UCSD-AML1 (cell line): ENCODE results near the gene SCRT2.

Experiments
- DNase-seq: peaks from one replicate; lab custom pipeline; 2025; ENCODE audit not compliant: unreplicated experiment; lab: John Stamatoyannopoulos, UW

The SCRT2 gene

GRCh38 chr20:672963-673602 is 2.5 kb downstream of the SCRT2 start:
- DNase-seq: no peak

DNA sequence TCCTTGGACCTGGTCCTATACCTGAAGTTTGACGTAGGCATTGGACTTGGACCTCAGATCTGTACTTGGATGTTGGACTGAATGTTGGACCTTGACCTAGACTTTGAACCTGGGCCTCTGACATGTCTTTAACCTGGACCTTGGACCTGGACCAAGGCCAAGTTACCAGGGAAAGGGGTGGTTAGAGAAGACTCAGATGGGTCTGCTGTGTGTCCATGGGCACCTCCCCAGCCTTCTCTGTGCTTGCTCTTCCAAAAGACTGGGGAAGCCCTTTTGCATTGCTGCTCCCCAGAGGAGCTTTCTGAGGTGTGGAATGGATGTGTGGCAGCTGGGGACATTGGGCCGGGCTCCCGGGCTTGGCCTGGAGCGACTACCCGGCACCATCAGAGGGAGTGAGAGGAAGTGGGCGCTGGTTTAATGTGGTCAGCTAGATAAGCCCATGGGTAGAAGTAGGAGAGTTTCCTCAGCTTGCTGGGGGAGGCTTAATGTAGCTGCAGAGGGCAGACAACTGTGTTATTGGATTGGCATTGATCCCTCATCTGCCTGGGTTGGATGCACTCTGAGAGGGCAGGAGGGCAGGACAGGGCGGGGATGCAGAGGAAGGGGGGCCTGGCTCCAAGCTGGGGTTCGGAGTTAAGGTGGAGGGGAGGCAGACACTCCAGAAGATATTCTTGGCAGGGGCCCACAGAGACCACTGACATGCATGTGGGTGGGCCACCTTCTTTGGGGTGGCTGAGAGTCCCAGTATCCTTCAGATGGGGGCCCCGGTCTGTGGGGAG is 4.2 kb downstream of the SCRT2 start:
- peak; percentile 78 for DNase-seq

DNA sequence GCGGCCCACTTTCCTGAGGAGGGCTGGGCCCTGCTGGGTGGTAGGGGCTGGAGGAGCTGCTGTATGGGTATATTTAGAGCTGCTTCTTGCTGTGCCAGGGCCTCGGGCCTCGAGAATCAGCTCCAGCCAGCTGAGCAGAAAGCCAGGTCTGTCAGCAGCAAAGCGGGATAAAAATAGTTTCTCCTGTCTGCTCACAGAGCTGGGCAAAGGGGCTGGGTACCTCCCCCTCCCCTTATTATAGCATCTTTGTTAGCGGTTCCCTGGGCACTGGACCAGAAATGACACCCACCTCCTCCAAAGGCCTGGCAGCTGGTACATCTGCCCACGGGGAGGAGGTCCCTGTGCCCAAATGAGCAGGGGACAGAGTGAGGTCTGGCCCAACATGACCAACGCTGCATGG is 6.0 kb downstream of the SCRT2 start:
- DNase-seq: no peak

DNA sequence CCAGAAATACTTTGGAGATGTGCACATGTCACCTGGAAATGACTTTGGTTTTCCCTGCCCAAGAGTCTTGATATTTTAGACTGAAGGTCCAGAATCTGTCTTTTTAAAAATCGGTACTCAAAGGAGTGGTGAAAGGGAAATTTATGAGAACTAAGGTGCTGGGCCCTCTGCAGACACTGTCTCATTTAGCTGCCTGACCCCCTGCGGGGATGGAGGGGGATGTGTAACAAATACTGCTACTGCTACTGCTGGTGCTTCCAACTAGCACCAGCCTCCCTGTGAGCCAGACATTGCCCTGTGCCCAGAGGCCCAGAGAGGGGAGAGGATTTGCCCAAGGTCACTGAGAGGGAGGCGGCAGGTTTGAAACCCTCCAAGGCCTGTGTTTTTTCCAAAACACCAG is 7.0 kb downstream of the SCRT2 start:
- DNase-seq: no peak

DNA sequence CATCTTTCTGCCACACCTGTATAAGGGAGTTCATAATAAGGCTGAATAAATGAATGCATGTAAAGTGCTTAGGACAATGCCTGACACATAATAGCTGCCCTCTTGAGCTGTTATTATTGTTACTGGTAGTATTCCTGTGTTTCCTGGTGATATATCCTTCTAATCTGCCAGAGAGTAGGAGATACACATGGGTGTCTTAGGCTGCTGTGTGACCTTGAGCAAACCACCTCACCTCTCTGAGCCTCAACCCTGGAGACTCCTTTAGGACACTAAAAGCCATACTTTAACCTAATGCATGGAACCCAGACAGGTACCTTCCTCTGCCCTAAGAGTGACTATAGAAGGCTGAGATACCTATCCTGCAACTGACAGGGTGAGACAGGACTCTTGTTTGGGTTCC is 7.6 kb downstream of the SCRT2 start:
- no peak for DNase-seq

GRCh38 chr20:667351-668034 is 8.1 kb downstream of the SCRT2 start:
- peak; percentile 66 for DNase-seq

DNA sequence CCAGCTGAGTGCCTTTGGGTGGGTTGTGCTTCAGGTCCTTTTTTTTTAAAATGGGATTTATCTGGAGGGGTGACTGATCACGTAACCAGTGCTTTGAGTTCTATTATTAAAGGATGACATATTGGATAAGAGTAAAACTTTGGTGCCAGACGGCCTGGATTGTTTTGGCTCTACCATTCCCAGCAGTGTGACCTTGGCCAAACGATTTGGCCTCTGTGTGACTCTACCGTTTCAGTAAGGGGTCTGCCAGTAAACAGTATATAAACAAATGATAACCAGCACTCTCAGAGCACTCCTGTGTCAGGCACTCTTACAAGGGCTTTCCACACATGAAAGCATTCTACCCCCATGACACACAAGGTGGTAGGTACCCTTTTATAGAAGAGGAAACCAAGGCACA is 8.7 kb downstream of the SCRT2 start:
- DNase-seq: no peak

- DNase-seq: no peak
These were observed 10.3 kb downstream of the SCRT2 start for GRCh38 chr20:665276-665675.

DNA sequence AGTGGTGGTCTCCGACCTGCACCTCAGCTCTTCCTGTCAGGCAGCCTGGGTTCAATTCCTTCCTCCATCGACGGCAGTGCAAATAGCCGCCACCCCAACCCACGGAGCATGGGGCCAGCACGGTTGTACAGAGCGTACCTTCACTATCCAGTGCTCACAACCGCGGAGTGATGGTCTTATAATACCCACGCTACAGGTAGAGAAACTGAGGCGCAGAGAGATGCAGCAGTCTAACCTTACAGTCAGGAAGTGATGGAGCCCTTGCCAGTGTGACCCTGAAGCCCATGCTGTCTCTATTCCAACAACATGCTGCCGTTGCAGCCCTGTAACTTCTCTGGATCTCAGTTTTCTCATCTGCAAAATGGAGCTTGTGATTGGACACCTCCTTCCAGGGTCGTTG is 11.0 kb downstream of the SCRT2 start:
- no peak for DNase-seq

GRCh38 chr20:664151-664550 is 11.5 kb downstream of the SCRT2 start:
- DNase-seq: no peak

GRCh38 chr20:663315-664090 is 12.1 kb downstream of the SCRT2 start:
- no peak for DNase-seq

GRCh38 chr20:662277-663192 is 13.1 kb downstream of the SCRT2 start:
- DNase-seq: no peak

- DNase-seq: no peak
These were observed 13.9 kb downstream of the SCRT2 start for GRCh38 chr20:661474-662270.

DNA sequence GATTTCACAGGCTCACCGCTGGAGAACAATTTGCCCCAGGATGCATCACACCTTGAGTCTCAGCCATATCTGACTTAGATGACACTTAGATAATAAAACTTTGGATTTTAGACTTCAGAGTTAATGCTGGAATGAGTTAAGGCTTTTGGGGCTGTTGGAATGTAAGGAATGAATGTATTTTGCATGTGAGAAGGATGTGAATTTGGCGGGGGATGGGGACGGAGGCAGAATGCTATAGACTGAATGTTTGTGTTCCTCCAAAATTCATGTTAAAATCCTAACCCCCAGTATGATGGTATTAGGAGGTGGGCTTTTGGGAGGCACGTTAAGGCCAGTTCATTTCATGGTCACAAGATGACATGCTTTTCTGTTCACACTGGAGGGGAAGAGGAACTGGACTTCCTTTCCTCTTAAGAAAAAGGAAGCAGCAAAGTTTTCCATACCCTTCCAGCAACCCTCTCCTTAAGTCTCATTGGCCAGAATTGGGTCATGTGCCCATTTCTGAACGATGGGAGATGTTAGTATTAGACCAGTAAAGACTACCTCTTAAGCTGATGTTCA is 16.8 kb downstream of the SCRT2 start:
- no peak for DNase-seq

DNA sequence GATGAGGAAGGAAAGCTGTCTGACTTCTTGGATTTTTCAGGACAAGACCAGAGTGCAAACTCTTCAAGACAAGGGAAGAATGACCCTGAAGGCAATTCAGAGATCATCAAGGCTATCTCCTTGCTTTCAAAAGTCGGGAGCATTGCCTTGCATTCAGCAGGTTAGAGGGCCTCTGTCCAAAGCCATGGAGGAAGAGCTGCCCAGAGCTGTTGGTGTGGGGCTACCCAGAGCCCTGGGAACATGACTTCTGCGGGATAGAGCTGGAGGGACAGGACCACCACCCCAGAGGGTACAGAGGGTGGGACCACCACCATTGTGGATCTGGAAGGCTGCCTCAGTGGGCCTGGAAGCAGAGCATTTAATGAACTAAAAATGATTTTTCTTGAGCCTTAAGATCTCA is 17.4 kb downstream of the SCRT2 start:
- no peak for DNase-seq

GRCh38 chr20:655726-656624 is 19.6 kb downstream of the SCRT2 start:
- no peak for DNase-seq

DNA sequence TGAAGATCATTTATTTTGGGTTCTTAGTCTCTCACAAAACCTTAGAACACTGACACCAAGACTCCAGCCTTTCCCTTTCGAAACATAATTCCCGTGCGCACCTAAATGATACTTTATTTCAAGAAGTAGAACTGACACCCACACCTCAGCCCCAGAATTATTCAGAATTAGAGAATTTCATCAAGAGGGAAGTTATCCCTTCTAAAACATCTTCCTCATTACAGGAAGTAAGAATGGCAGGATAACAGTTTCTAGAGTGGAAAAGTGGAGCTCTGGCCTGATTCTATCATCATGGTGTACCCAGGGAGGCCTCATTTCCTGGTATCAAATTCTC is 21.2 kb downstream of the SCRT2 start:
- DNase-seq: no peak
